LNCaP clone FGC (cell line): ENCODE results near the gene SCFD2.

Experiments used
- DNase-seq: peaks from one replicate; pipeline ENCODE4 v3.0.0-alpha.2; 2011; ENCODE audit warnings: low read depth
- H3K4me3 ChIP-seq: 2 replicates; pipeline ENCODE4 v1.5.1; 2011; ENCODE audit warnings: mild to moderate bottlenecking, low read depth, low read length, control low read depth
- CTCF ChIP-seq: IDR thresholded peaks from 2 replicates; pipeline ENCODE4 v1.5.1; 2012; ENCODE audit warnings: mild to moderate bottlenecking; ENCODE audit not compliant: control insufficient read depth, insufficient read depth; ENCODE audit errors: extremely low read depth

The SCFD2 gene

DNA sequence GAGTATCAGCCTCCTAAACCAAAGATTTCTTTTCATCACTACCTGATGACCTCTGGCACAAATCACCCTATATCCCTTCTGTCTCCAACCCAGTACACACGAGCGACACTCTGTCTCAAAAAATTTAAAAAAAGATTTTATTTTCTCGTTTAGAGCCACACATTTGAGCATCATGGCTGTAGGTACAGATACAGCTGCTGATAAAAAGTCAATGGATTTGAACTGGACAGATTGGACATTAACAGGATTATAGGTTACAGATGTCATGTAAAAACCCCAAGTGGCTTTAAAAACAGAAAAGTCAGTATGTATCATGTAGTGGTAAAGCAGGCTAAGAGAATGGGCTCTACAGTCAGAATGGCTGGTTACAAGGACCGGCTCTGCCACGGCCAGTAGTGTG lies 171.1 kb downstream of the SCFD2 start:
- DNase-seq = no peak
- H3K4me3 ChIP-seq = no peak overlapping the region
- no peak for TF ChIP-seq CTCF

GRCh38 chr4:53193111-53193510 lies 172.8 kb downstream of the SCFD2 start:
- DNase-seq = no peak
- no peak overlapping the region for H3K4me3 ChIP-seq
- no peak for TF ChIP-seq CTCF

DNA sequence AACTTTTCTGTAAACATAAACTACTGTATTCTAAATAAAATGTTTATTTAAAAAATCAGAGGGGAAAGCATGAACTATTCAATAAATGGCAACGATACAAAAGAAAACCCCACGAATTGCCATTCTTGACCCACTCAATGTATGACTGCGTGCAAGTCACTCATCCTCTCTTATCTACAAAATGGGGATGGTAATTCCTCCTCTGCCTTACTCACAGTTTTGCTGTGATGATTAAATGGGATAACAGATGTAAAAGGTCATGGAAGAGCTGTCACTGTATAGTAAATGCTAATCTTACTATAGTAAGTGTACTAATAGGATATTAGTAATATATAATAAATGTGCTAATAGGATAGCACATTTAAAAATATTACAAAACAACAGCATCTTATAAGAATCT lies 173.4 kb downstream of the SCFD2 start:
- H3K4me3 ChIP-seq = no peak overlapping the region
- DNase-seq = no peak
- no peak for TF ChIP-seq CTCF

DNA sequence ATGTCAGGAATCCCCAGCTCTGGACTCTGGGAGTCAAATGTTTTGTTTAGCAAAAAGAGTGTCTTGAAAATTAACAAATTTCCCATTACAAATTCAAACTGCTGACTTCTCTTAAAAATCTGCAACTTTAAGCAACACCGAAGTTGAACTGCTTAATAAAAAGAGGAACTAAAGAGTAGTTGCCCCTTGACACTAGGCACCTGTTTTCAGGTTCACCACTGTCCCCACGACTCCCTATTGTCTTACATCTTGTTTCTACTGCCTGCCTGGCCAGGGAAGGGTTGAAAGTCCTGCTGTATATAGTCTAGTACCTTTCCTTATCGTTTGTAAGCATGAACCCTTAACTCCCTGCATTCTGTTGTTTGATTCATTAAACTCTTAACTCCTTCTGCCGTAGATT lies 173.9 kb downstream of the SCFD2 start:
- DNase-seq = no peak
- H3K4me3 ChIP-seq = no peak overlapping the region
- TF ChIP-seq CTCF = no peak

GRCh38 chr4:53189011-53189410 lies 176.8 kb downstream of the SCFD2 start:
- H3K4me3 ChIP-seq = no peak overlapping the region
- no peak for TF ChIP-seq CTCF
- DNase-seq = no peak

DNA sequence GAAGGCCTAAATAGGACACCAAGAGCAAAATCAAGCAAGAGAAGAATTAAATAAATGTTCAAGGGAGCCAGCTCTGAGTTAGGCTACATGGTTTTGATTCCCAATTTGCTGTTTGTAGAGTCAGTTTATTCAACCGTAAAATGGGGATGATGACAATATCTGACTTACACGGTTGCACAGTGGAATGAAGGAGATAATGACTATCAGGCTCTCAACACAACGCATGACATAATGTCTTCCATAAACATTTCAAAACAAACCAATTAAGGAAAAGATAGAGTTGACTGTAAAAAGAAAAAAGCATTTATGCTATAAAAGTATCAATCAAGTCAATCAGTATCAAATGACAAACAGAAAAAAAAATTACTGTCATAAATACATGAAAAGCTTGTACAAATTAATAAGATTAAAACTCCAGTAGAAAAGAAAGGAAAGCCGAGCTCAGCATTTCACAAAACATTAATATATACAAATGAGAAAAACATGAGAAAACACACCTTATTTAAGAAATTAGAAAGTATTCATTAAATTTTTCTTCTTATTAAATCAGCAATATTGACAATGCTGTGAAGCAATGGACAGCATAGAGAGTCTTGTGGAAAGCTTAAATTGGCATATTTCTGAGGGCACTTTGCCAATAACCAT lies 179.0 kb downstream of the SCFD2 start:
- H3K4me3 ChIP-seq = no peak overlapping the region
- no peak for TF ChIP-seq CTCF
- no peak for DNase-seq

DNA sequence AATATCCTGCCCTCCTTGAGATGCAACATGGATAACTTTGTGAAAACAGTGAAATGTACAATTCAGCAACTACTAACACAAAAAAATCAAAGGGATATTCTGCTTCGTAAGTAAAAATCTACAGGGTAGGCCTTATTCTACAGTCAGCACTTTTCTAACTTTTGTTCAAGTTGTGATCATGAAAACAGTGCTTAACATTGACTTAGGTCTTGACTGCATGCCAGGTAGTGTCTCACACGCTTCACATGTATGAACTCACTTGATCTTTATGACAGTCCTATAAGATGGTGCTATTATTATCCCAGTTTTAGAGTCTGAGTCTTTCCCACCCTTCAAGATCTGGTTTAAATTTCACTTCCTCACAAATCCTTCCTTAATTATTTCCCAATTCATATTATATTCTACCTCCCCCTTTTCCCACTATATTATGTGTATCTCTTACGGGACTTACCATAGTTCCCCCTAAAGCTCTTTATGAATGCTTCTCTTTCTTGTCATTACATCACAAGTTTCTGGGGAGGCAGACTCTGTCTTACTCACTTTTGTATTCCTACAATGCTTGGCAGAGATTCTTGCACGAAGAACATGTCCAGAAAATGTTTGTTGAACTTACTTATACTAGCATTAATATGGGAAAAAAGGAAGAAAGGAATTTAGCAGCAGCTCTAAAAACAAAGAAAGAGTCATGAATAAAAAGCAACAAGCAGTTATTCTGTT lies 179.8 kb downstream of the SCFD2 start:
- H3K4me3 ChIP-seq = no peak overlapping the region
- TF ChIP-seq CTCF = no peak
- DNase-seq = no peak
